Measurements from ENCODE around the gene HSD3B1. TPM values are rescaled to one million over a fixed set of nuclear protein-coding genes. Genes with fewer than 3 reads are reported as not detected.

HSD3B1 gene
- polyA plus RNA-seq, 2 of the 4 experiments (the other 2 are of a cell fraction), result not detected

DNA sequence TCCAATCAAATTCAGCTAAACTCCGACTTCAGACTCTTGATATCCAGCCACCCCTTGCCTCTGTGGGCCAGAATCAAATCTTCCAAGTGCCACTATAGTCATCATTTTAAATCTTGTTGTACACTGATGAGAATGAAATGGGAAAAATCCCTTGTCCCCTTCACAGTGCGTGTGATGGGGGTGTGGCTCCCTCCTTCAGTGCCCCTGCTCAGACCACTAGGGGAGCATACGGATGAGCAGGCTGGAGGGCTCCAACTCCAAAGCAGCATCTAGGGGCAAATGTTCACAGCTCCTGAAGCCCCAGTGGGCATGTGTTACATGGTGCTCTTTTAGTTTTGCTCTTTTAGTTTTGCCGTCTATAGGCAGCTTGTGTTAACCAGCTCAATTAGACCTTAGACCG, 35.4 kb upstream of the HSD3B1 start:
- 44% methylated on average over 4 of the region's 5 CpGs for WGBS (ENCODE audit: missing lambda C conversion rate)
- FAIRE-seq (no peak), ATAC-seq (no peak), DNase-seq (ENCODE audit: low read depth in 1 of 2, low spot score in 1 of 2) (no peak)
- CTCF ChIA-PET, result interaction anchor here (0.6 to 1.2 kb wide), 3 partner anchors 42 to 104 kb away, joined by 3 read pairs; no protein-coding TSS in a partner anchor
- Histone ChIP-seq H3K27ac (no peak overlapping the region), H3K4me3 (no peak overlapping the region), H3K4me1 (no peaks in the 10 kb centered on the region), H3K9me3 (no peaks in the 10 kb centered on the region), H3K4me2 (no peak overlapping the region)
- TF ChIP-seq NPAS2 (CRISPR knock-in tag; IDR thresholded peaks at IDR 0.05; ENCODE audit: borderline replicate concordance) (no peak), POLR2AphosphoS2 (conservative IDR thresholded peaks at IDR 0.05; ENCODE audit: low read length) (no peak), ZNF302 (CRISPR knock-in tag; IDR thresholded peaks at IDR 0.05) (no peak), MAZ (IDR thresholded peaks at IDR 0.05; ENCODE audit: borderline replicate concordance, low read depth, low read length) (no peak), RNF2 (IDR thresholded peaks at IDR 0.05; ENCODE audit: borderline replicate concordance, low read depth) (no peak), MYC (IDR thresholded peaks at IDR 0.05; ENCODE audit: borderline replicate concordance, low read length) (no peak), HOXA7 (CRISPR knock-in tag; IDR thresholded peaks at IDR 0.05) (no peak), RAD21 (conservative IDR thresholded peaks at IDR 0.05 in 1 of 2, IDR thresholded peaks at IDR 0.05 in 1 of 2) (no peak), FOSB (CRISPR knock-in tag; IDR thresholded peaks at IDR 0.05) (no peak), CHD4 (IDR thresholded peaks at IDR 0.05; ENCODE audit: borderline replicate concordance) (no peak)
- TF ChIP-seq, protein P1, sequence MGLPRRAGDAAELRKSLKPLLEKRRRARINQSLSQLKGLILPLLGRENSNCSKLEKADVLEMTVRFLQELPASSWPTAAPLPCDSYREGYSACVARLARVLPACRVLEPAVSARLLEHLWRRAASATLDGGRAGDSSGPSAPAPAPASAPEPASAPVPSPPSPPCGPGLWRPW (IDR thresholded peaks at IDR 0.05), result no peak
- TF ChIP-seq, protein P2, sequence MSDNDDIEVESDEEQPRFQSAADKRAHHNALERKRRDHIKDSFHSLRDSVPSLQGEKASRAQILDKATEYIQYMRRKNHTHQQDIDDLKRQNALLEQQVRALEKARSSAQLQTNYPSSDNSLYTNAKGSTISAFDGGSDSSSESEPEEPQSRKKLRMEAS (IDR thresholded peaks at IDR 0.05), result no peak
- POLR2A ChIA-PET, result no interaction called here

DNA sequence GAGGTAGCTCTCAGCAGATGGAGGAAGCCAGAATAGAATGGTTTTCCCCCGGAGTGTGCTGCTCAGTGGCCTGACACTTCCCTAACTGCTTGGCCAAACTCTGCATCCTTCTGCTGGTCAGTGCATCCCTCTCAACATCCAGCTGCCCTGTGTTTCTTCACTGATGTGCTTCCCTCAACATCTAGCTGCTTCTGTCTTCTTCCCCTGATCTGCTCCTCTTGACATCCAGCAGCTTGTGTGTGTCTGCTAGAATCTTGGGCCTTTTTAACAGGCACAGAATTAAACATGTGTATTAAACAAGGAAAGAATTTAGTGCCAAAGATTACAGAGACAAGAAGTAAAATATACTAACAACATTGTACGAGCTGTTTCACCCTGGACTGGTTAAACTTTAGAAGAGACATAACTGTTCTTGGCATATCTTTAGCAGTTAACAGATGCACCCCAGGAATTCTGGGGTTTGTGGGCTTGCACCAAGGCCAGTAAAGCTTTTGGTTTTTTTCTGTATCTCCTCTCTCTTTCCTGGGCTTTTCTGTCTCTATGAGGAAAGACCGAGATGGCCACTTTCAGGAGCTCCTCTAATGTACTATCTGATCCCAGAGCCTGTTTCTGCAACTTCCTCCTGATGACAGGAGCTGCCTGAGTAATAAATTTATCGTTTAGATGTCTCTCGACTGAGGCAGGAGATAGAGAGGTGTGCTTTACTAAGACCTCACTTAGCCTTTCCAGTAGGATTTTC, 34.8 kb upstream of the HSD3B1 start:
- ChIA-PET POLR2A (no interaction called here), CTCF (interaction anchor here (0.9 to 1.2 kb wide), 4 partner anchors 72 to 111 kb away, joined by 3 read pairs; no protein-coding TSS in a partner anchor)
- Histone ChIP-seq H3K4me2 (no peak overlapping the region), H3K4me1 (no peaks in the 10 kb centered on the region), H3K4me3 (no peak overlapping the region), H3K9me3 (no peaks in the 10 kb centered on the region), H3K27ac (no peak overlapping the region)
- DNase-seq (ENCODE audit: low read depth in 1 of 2, low spot score in 1 of 2) (no peak), ATAC-seq (no peak), FAIRE-seq (no peak)
- TF ChIP-seq CEBPB (IDR thresholded peaks at IDR 0.05) (no peak), POLR2A (IDR thresholded peaks at IDR 0.05; ENCODE audit: low read length) (no peak), FOSB (CRISPR knock-in tag; IDR thresholded peaks at IDR 0.05) (no peak), MYC (IDR thresholded peaks at IDR 0.05; ENCODE audit: borderline replicate concordance, low read length) (no peak), JUN (IDR thresholded peaks at IDR 0.05) (no peak), SREBF2 (IDR thresholded peaks at IDR 0.05) (no peak), RCOR1 (IDR thresholded peaks at IDR 0.05; ENCODE audit: low read depth, low read length) (no peak), TP53 (CRISPR knock-in tag; IDR thresholded peaks at IDR 0.05) (no peak), ZC3H11A (IDR thresholded peaks at IDR 0.05) (no peak), EP300 (IDR thresholded peaks at IDR 0.05) (no peak), PHF8 (IDR thresholded peaks at IDR 0.05; ENCODE audit: borderline replicate concordance, low read depth) (no peak), NR3C1 (IDR thresholded peaks at IDR 0.05) (no peak), GATA3 (IDR thresholded peaks at IDR 0.05; ENCODE audit: borderline replicate concordance) (no peak), CBX2 (IDR thresholded peaks at IDR 0.05; ENCODE audit: borderline replicate concordance, low read depth) (no peak)
- TF ChIP-seq, protein P3, sequence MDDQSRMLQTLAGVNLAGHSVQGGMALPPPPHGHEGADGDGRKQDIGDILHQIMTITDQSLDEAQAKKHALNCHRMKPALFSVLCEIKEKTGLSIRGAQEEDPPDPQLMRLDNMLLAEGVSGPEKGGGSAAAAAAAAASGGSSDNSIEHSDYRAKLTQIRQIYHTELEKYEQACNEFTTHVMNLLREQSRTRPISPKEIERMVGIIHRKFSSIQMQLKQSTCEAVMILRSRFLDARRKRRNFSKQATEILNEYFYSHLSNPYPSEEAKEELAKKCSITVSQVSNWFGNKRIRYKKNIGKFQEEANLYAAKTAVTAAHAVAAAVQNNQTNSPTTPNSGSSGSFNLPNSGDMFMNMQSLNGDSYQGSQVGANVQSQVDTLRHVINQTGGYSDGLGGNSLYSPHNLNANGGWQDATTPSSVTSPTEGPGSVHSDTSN (IDR thresholded peaks at IDR 0.05), result no peak
- TF ChIP-seq, protein P1 (IDR thresholded peaks at IDR 0.05), result no peak
- 14% methylated on average over 5 of the region's 5 CpGs for WGBS (ENCODE audit: missing lambda C conversion rate)

All from A549 (cell line).